Mucosa of rectum (tissue), 2 donors: ENCODE results near the gene MYBPHL.

Experiments
- H3K27ac ChIP-seq, 2 donors: one replicate each; pipeline ENCODE4 v1.7.0; 2013; ENCODE audit warnings: inconsistent platforms in 2 of 2, low read depth in 2 of 2, low read length in 2 of 2
- H3K27me3 ChIP-seq, 2 donors: one replicate each; pipeline ENCODE4 v1.7.0; 2013; ENCODE audit warnings: low read length in 2 of 2; ENCODE audit not compliant: control insufficient read depth in 2 of 2, insufficient read depth in 2 of 2
- H3K36me3 ChIP-seq, 2 donors: one replicate each; pipeline ENCODE4 v1.7.0; 2013; ENCODE audit warnings: low read length in 2 of 2; ENCODE audit not compliant: control insufficient read depth in 2 of 2, insufficient read depth in 2 of 2
- H3K4me1 ChIP-seq, 2 donors: one replicate each; pipeline ENCODE4 v1.7.0; 2013; ENCODE audit warnings: low read length in 2 of 2, mild to moderate bottlenecking in 1 of 2; ENCODE audit not compliant: control insufficient read depth in 2 of 2, insufficient read depth in 2 of 2
- H3K4me3 ChIP-seq, 2 donors: one replicate each; pipeline ENCODE4 v1.7.0; 2013; ENCODE audit warnings: low read length in 2 of 2
- H3K9ac ChIP-seq, 2 donors: one replicate each; pipeline ENCODE4 v1.7.0; 2013; ENCODE audit warnings: low read length in 2 of 2, low read depth in 1 of 2, mild to moderate bottlenecking in 1 of 2
- H3K9me3 ChIP-seq, 2 donors: one replicate each; pipeline ENCODE4 v1.7.0; 2013; ENCODE audit warnings: low read length in 2 of 2; ENCODE audit not compliant: control insufficient read depth in 2 of 2
- donor health status: healthy.
- donor health status: Normal muscosa, but diverticular disease.

The MYBPHL gene

DNA sequence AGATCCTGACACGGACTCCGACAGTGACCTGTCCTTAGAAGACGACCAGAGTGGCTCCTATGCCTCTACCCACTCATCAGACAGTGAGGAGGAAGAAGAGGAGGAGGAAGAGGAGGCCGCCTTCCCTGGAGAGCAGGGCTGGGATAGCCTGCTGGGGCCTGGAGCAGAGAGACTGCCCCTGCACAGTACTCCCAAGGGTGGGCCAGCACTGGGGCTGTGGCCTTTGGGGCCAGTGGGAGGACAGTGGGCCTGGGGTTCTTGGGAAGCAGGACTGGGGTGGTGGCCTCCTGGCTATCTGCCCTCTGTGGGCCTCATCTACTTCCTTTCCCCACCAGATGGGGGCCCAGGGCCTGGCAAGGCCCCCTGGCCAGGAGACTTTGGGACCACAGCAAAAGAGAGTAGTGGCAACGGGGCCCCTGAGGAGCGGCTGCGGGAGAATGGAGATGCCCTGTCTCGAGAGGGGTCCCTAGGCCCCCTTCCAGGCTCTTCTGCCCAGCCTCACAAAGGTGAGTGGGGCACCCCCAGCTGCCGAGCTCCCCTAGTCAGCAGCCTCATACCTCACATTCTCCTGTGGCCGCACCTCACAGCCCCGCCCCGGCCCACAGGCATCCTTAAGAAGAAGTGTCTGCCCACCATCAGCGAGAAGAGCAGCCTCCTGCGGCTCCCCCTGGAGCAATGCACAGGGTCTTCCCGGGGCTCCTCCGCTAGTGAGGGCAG lies 33.8 kb downstream of the MYBPHL start:
- Histone ChIP-seq H3K4me3 (no peak overlapping the region), H3K36me3 (no peaks in the 10 kb centered on the region), H3K27ac (no peak overlapping the region), H3K27me3 (no peaks in the 10 kb centered on the region), H3K9ac (no peak overlapping the region), H3K4me1 (peaks cover 18 to 24% of the 10 kb centered on the region in 2 donors), H3K9me3 (no peaks in the 10 kb centered on the region)

DNA sequence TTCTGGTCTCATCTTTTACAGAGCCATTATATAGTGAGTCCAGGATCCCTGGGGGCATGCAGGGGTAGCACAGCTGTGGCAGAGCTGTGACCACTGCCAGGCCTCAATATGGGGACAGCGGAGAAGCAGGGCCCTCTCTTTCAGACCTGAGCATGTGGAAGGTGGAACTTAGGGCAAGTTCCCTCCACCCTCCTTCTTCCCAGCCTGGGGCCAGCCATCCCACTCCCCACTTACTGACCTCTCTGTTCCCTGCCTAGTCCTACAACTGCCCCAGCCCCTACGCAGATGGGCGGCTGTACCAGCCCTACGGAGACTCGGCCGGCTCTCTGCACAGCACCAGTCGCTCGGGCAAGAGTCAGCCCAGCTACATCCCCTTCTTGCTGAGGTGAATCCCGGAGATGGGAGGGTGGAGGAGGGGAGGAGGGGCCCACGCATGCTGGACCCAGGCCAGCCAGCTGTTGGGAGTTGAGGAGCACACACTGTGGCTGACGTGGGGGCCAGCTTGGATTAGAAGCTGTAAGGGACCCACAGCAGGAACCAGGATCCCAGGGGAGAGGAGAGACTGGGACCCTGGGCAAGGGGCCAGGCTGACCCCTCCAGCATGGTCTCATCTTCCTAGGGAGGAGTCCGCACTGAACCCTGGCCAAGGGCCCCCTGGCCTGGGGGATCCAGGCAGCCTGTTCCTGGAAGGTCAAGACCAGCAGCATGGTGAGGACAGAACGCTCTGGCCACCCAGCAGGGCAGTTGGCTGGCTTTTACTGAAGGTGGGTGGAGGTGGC lies 34.6 kb downstream of the MYBPHL start:
- no peak overlapping the region for H3K4me3 ChIP-seq
- H3K27me3 ChIP-seq: no peaks in the 10 kb centered on the region
- H3K36me3 ChIP-seq: no peaks in the 10 kb centered on the region
- H3K4me1 ChIP-seq: peaks cover 10 to 16% of the 10 kb centered on the region in 2 donors
- no peaks in the 10 kb centered on the region for H3K9me3 ChIP-seq
- H3K9ac ChIP-seq: no peak overlapping the region
- H3K27ac ChIP-seq: no peak overlapping the region

DNA sequence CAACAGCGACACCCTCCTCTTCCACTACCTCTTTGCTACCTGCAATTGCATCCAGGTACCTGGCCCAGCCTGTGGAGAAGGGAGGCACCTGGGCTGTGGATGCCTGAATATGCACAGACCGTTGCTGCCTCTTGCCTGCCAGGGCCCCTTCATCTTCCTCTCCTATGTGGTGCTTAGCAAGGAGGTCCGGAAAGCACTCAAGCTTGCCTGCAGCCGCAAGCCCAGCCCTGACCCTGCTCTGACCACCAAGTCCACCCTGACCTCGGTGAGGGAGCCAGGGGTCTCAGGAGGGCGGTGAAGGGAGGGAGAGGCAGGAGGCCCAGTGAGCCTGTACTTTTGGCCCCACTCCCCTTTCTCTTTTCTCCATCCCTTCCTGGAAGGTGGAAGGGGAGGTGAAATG lies 35.4 kb downstream of the MYBPHL start:
- H3K27ac ChIP-seq: no peak overlapping the region
- no peak overlapping the region for H3K9ac ChIP-seq
- H3K4me3 ChIP-seq: no peak overlapping the region
- peaks cover 7 to 10% of the 10 kb centered on the region in 2 donors for H3K4me1 ChIP-seq
- H3K27me3 ChIP-seq: no peaks in the 10 kb centered on the region
- H3K36me3 ChIP-seq: no peaks in the 10 kb centered on the region
- H3K9me3 ChIP-seq: no peaks in the 10 kb centered on the region

DNA sequence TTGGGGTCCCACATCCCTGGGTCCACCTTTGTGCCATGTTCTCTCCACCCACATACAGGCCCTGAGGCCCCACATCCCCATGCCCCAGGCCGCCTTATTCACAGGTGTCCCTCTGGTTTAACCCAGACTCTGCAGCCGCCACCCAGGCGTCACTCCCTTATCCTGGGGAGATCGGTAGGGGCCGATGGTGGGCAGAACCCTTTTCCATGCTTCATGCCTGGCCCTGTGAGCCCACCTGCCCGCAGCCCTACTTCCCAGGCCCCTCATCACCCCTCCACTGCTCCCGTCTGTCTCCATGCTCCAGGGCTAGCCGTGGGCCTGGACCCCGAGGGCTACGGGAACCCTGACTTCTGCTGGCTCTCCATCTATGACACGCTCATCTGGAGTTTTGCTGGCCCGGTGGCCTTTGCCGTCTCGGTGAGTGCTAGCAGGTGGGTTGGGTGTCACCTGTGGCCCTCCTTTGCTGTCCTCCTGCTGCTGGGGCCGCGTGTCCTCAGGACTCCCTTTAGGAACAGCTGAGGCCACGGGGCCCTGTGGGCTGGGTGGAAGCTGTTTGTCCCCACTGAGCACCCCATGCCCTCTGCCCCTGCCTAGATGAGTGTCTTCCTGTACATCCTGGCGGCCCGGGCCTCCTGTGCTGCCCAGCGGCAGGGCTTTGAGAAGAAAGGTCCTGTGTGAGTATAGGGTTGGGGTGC lies 36.0 kb downstream of the MYBPHL start:
- H3K36me3 ChIP-seq: no peaks in the 10 kb centered on the region
- H3K4me3 ChIP-seq: no peak overlapping the region
- H3K9ac ChIP-seq: no peak overlapping the region
- no peaks in the 10 kb centered on the region for H3K27me3 ChIP-seq
- H3K27ac ChIP-seq: no peak overlapping the region
- no peaks in the 10 kb centered on the region for H3K9me3 ChIP-seq
- peaks cover 7 to 10% of the 10 kb centered on the region in 2 donors for H3K4me1 ChIP-seq

DNA sequence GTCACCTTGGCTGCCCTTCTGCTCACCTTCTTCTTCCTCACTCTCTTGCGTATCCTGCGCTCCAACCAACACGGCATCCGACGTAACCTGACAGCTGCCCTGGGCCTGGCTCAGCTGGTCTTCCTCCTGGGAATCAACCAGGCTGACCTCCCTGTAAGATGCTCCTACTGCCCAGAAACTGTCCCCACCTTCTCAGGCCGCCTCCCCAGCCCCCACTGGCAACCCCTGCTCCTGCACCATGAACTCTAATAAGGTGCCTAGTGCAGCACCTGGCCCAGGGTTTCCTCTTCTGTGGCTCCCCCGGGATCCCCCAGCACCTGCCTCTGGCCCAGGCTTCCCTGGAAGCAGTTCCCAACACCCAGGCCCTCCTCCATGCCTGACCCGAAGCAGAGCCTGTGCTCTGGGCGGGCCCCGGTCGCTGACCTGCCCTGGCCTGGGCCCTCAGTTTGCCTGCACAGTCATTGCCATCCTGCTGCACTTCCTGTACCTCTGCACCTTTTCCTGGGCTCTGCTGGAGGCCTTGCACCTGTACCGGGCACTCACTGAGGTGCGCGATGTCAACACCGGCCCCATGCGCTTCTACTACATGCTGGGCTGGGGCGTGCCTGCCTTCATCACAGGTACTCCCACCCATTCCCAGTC lies 36.7 kb downstream of the MYBPHL start:
- no peaks in the 10 kb centered on the region for H3K9me3 ChIP-seq
- no peak overlapping the region for H3K27ac ChIP-seq
- H3K4me3 ChIP-seq: no peak overlapping the region
- H3K4me1 ChIP-seq: peaks cover 7 to 8% of the 10 kb centered on the region in 2 donors
- H3K27me3 ChIP-seq: no peaks in the 10 kb centered on the region
- H3K36me3 ChIP-seq: no peaks in the 10 kb centered on the region
- no peak overlapping the region for H3K9ac ChIP-seq

DNA sequence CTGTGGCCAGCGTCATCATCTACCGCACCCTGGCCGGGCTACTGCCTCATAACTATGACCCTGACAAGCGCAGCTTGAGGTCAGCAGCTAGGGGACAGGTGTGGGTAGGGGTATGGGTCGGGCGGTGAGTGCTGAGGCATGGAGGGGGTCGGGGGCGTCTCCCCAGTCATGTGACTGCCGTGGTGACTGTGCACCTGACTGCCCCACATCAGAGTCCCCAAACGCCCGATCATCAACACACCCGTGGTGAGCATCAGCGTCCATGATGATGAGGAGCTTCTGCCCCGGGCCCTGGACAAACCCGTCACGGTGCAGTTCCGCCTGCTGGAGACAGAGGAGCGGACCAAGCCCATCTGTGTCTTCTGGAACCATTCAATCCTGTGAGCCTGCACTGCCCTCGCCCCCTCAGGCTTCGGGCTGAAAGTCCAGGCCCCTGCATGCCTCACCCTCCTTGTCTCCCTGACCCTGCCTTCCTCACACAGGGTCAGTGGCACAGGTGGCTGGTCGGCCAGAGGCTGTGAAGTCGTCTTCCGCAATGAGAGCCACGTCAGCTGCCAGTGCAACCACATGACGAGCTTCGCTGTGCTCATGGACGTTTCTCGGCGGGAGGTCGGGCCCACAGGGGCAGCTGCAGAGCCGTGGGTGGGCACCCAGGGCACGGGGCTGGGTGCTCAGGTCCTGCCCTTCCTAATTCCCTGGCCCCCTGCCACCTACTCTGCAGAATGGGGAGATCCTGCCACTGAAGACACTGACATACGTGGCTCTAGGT lies 37.4 kb downstream of the MYBPHL start:
- Histone ChIP-seq H3K9me3 (no peaks in the 10 kb centered on the region), H3K27me3 (no peaks in the 10 kb centered on the region), H3K36me3 (no peaks in the 10 kb centered on the region), H3K9ac (no peak overlapping the region), H3K4me3 (no peak overlapping the region), H3K27ac (no peak overlapping the region), H3K4me1 (peaks cover 0 to 1% of the 10 kb centered on the region in 2 donors)

DNA sequence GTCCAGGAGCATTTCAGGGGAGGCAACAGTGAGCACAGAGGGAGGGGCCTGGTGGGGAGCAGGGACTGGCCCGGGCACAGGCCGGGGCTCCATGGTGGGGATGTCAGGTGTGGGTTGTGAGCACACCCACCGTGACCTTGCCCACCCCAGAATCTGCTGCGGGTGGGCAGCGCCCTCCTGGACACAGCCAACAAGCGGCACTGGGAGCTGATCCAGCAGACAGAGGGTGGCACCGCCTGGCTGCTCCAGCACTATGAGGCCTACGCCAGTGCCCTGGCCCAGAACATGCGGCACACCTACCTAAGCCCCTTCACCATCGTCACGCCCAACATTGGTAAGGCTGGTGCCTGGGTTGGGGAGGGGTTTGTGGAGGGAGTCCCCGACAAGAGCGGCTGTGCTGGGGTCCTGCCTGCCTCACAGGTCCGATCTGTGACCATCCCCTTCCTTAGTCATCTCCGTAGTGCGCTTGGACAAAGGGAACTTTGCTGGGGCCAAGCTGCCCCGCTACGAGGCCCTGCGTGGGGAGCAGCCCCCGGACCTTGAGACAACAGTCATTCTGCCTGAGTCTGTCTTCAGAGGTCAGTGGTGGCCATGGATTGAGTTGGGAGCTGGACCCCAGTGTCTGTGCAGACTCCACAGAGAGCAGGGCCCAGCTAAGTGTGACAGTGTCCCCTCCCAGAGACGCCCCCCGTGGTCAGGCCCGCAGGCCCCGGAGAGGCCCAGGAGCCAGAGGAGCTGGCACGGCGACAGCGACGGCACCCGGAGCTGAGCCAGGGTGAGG lies 38.2 kb downstream of the MYBPHL start:
- no peak overlapping the region for H3K27ac ChIP-seq
- no peaks in the 10 kb centered on the region for H3K36me3 ChIP-seq
- no peaks in the 10 kb centered on the region for H3K4me1 ChIP-seq
- no peak overlapping the region for H3K9ac ChIP-seq
- no peaks in the 10 kb centered on the region for H3K9me3 ChIP-seq
- H3K4me3 ChIP-seq: no peak overlapping the region
- H3K27me3 ChIP-seq: no peaks in the 10 kb centered on the region

DNA sequence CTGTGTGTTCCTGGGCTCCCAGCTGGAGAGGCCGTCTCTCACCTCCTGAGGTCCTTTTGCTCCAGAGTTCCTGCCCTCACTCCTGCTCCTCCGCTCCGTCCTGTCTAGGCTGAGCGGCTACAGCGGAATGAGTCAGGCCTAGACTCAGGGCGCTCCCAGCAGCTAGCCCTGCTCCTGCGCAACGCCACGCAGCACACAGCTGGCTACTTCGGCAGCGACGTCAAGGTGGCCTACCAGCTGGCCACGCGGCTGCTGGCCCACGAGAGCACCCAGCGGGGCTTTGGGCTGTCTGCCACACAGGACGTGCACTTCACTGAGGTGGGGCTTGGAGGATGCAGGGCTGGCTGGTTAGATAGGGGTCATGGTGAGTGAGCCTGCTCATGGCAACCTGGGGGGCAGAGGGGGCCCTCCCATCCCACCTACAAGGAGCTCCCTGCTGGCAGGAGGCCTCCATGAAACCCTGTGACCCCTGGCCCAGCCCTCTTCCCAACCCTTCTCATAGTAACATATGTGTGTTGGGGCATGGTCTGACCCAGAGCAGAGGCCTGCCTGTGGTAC lies 39.0 kb downstream of the MYBPHL start:
- H3K9me3 ChIP-seq: no peaks in the 10 kb centered on the region
- H3K4me1 ChIP-seq: no peaks in the 10 kb centered on the region
- no peaks in the 10 kb centered on the region for H3K27me3 ChIP-seq
- H3K4me3 ChIP-seq: no peak overlapping the region
- no peak overlapping the region for H3K9ac ChIP-seq
- no peak overlapping the region for H3K27ac ChIP-seq
- no peaks in the 10 kb centered on the region for H3K36me3 ChIP-seq

DNA sequence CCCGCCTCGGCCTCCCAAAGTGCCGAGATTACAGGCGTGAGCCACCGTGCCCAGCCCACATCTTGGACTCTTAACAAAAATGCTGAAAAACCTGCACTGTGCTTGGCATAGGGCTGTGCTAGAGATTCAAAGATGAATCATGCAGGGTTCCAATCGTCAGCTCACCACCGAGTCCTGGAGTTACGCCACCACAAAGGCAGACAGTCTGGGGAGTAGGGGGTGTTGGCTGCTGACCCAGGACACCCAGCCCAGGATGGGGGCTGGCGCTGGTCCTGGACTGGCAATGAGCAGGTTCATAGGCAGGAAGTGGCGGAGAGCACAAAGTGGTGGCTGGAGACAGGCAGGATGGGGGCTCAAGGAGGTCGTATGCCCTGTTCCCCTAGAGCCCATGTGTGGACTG lies 39.8 kb downstream of the MYBPHL start:
- Histone ChIP-seq H3K9me3 (no peaks in the 10 kb centered on the region), H3K27me3 (no peaks in the 10 kb centered on the region), H3K27ac (no peak overlapping the region), H3K4me3 (no peak overlapping the region), H3K36me3 (no peaks in the 10 kb centered on the region), H3K9ac (no peak overlapping the region), H3K4me1 (no peaks in the 10 kb centered on the region)
